Heart left ventricle (tissue), 13 donors: ENCODE data around the gene SPATS2L.

Experiments
- POLR2A ChIP-seq, 2 donors: fragments of 450-650 bp; IDR thresholded peaks; one replicate each; pipeline ENCODE4 v1.6.1; 2017; ENCODE audit warnings: antibody characterized with exemption in 2 of 2, mild to moderate bottlenecking in 2 of 2, moderate library complexity in 2 of 2
- TF ChIP-seq, protein P1 (sequence below), 12 donors: fragments of 200-600 bp; sonication (generic) in 4 of 12; IDR thresholded peaks; one replicate each; pipeline versions ENCODE4 v1.5.0 to v1.8.0; 2018 to 2022; ENCODE audit warnings: antibody characterized with exemption in 12 of 12, mild to moderate bottlenecking in 5 of 12
- donor health status: ischemic (EF 13 %, LVEDD 7.1; RV severe dilation, severe dysfunction).
- donor health status: DM: no; HTN: yes; CAD: no.
- donor health status: DM: no; HTN: no; CAD: no.
- donor health status: ischemic (EF 25% LVEDD 6.9; RV normal size, moderate dysfunction).
- donor health status: ischemic (EF 25% LVEDD 5.7; RV mildly dilated, moderate dysfunction).
- donor health status: ischemic (EF 35%, LVEDD 5.7; RV mildly dilated, moderate dysfunction).
- donor health status: nonischemic (EF 11% LVEDD 7.7; RV severe dilation, severe dysfunction).
- donor health status: DM: yes; HTN: yes; CAD: no.
- donor health status: PGD.
- donor health status: ischemic (EF 29% LVEDD 5.4; RV normal size, mild dysfunction).
- donor health status: nonischemic (EF 23%, LVEDD 6.1; RV moderate dilation, normal function).

DNA sequence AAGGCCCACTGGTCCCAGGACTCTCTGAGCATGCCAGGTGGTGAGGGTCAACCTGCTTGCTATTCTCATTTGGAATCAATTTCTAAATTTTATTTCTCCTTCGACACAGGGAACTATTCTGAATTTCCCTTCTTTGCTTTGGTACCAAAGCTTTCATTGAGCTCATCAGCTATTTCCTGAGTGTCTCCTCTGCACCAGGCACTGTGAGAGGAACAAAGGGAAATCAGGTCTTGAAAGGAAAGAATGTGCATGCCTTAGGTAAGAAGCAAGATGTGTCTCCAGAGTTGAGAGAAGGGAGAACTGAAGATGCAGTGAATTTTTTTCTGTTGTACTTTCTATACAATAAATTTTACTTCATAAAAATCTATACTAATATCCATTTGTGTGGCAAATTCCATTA is 17.9 kb downstream of the SPATS2L start:
- TF ChIP-seq POLR2A (IDR thresholded peaks at IDR 0.05): no peak
- TF ChIP-seq, protein P1, sequence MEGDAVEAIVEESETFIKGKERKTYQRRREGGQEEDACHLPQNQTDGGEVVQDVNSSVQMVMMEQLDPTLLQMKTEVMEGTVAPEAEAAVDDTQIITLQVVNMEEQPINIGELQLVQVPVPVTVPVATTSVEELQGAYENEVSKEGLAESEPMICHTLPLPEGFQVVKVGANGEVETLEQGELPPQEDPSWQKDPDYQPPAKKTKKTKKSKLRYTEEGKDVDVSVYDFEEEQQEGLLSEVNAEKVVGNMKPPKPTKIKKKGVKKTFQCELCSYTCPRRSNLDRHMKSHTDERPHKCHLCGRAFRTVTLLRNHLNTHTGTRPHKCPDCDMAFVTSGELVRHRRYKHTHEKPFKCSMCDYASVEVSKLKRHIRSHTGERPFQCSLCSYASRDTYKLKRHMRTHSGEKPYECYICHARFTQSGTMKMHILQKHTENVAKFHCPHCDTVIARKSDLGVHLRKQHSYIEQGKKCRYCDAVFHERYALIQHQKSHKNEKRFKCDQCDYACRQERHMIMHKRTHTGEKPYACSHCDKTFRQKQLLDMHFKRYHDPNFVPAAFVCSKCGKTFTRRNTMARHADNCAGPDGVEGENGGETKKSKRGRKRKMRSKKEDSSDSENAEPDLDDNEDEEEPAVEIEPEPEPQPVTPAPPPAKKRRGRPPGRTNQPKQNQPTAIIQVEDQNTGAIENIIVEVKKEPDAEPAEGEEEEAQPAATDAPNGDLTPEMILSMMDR (IDR thresholded peaks at IDR 0.05): no peak
